HG02571 (cell line): ENCODE data around the gene POFUT1.
"Not testable (repeated sequence)": the region's sequence is repeated elsewhere in the genome, so short reads cannot be mapped to it uniquely, and the experiment has no call there.

ENCODE experiments used
- ATAC-seq: cut with Tn5 transposase; IDR thresholded peaks from one replicate; pipeline ENCODE4 v1.9.1; 2021; ENCODE audit warnings: mild to moderate bottlenecking, moderate library complexity; ENCODE audit not compliant: unreplicated experiment

Gene POFUT1

GRCh38 chr20:32207626-32208498 is at the start of gene POFUT1, which contains the start of gene PLAGL2:
Gene POFUT1 (plus strand): TSS chr20:32207880. CDS start chr20:32207942, 62 bp downstream.
Gene PLAGL2 (minus strand): TSS chr20:32207743. CDS start chr20:32202178, 5,565 bp downstream.
- peak; percentile 82 for ATAC-seq

- ATAC-seq: no peak
These were observed 49.3 kb upstream of the POFUT1 start for GRCh38 chr20:32158351-32158750.

GRCh38 chr20:32158943-32159660 is 48.6 kb upstream of the POFUT1 start:
- no peak for ATAC-seq

- ATAC-seq: no peak
These were observed 47.9 kb upstream of the POFUT1 start for GRCh38 chr20:32159766-32160221.

GRCh38 chr20:32160341-32160740 is 47.3 kb upstream of the POFUT1 start:
- no peak for ATAC-seq

GRCh38 chr20:32162351-32162750 is 45.3 kb upstream of the POFUT1 start:
- no peak for ATAC-seq

GRCh38 chr20:32163951-32164350 is 43.7 kb upstream of the POFUT1 start:
- no peak for ATAC-seq

GRCh38 chr20:32164984-32165735 is 42.5 kb upstream of the POFUT1 start:
- no peak for ATAC-seq

- ATAC-seq: no peak
These were observed 41.7 kb upstream of the POFUT1 start for GRCh38 chr20:32165836-32166545.

GRCh38 chr20:32167552-32167951 is 40.1 kb upstream of the POFUT1 start:
- ATAC-seq: no peak

GRCh38 chr20:32168184-32168910 is 39.3 kb upstream of the POFUT1 start:
- no peak for ATAC-seq

GRCh38 chr20:32177696-32178095 is 30.0 kb upstream of the POFUT1 start:
- not testable (repeated sequence) for ATAC-seq

- no peak for ATAC-seq
These were observed 28.2 kb upstream of the POFUT1 start for GRCh38 chr20:32179515-32179914.

GRCh38 chr20:32179934-32180333 is 27.7 kb upstream of the POFUT1 start:
- no peak for ATAC-seq

GRCh38 chr20:32181606-32182005 is 26.1 kb upstream of the POFUT1 start:
- no peak for ATAC-seq

- no peak for ATAC-seq
These were observed 23.6 kb upstream of the POFUT1 start for GRCh38 chr20:32183947-32184635.

GRCh38 chr20:32184961-32185603 is 22.6 kb upstream of the POFUT1 start:
- ATAC-seq: no peak

GRCh38 chr20:32186506-32186905 is 21.2 kb upstream of the POFUT1 start:
- no peak for ATAC-seq
